Parathyroid adenoma (tissue), 2 donors: ENCODE measurements around the gene NHERF1.
A peak's percentile ranks its signal among the peaks of the same experiment; 100 is the strongest.

Source experiments
- H2AFZ ChIP-seq: fragments of 300-600 bp; sonication (generic); one replicate; pipeline ENCODE4 v1.7.0; 2017; ENCODE audit warnings: antibody characterized with exemption, mild to moderate bottlenecking
- H3K27ac ChIP-seq: fragments of 300-600 bp; sonication (generic); one replicate; pipeline ENCODE4 v1.7.0; 2017
- H3K27me3 ChIP-seq: fragments of 300-600 bp; sonication (generic); one replicate; pipeline ENCODE4 v1.7.0; 2017; ENCODE audit warnings: low read length; ENCODE audit not compliant: control insufficient read depth, insufficient read depth
- H3K36me3 ChIP-seq: fragments of 300-600 bp; sonication (generic); one replicate; pipeline ENCODE4 v1.7.0; 2017; ENCODE audit warnings: low read length; ENCODE audit not compliant: control insufficient read depth, insufficient read depth
- H3K4me1 ChIP-seq: fragments of 300-600 bp; sonication (generic); one replicate; pipeline ENCODE4 v1.7.0; 2017; ENCODE audit warnings: control low read depth
- H3K4me2 ChIP-seq: fragments of 300-600 bp; sonication (generic); one replicate; pipeline ENCODE4 v1.7.0; 2017; ENCODE audit warnings: low read length
- H3K4me3 ChIP-seq: fragments of 300-600 bp; sonication (generic); one replicate; pipeline ENCODE4 v1.7.0; 2017; ENCODE audit warnings: low read depth, low read length
- H3K79me2 ChIP-seq: fragments of 300-600 bp; sonication (generic); one replicate; pipeline ENCODE4 v1.7.0; 2017; ENCODE audit warnings: control low read depth
- H3K9ac ChIP-seq: fragments of 300-600 bp; sonication (generic); one replicate; pipeline ENCODE4 v1.7.0; 2017; ENCODE audit warnings: mild to moderate bottlenecking
- H3K9me3 ChIP-seq: fragments of 300-600 bp; sonication (generic); one replicate; pipeline ENCODE4 v1.7.0; 2017; ENCODE audit warnings: low read length; ENCODE audit not compliant: control insufficient read depth
- CTCF ChIP-seq: fragments of 300-600 bp; sonication (generic); IDR thresholded peaks from one replicate; pipeline ENCODE4 v1.7.0; 2017; ENCODE audit warnings: antibody characterized with exemption, mild to moderate bottlenecking
- donor health status: primary hyperparathyroidism.

Gene NHERF1

GRCh38 chr17:74772053-74772452 is 23.6 kb downstream of the NHERF1 start:
- peak overlapping the region; percentile 3 for H3K27ac ChIP-seq
- no peak overlapping the region for H3K4me3 ChIP-seq
- H2AFZ ChIP-seq = no peak overlapping the region
- TF ChIP-seq CTCF = no peak
- peaks cover 9% of the 10 kb centered on the region for H3K79me2 ChIP-seq
- H3K9ac ChIP-seq = no peak overlapping the region
- no peaks in the 10 kb centered on the region for H3K9me3 ChIP-seq
- no peak overlapping the region for H3K4me2 ChIP-seq
- no peaks in the 10 kb centered on the region for H3K36me3 ChIP-seq
- H3K4me1 ChIP-seq = peaks cover 46% of the 10 kb centered on the region
- no peaks in the 10 kb centered on the region for H3K27me3 ChIP-seq

GRCh38 chr17:74773414-74773813 is 25.0 kb downstream of the NHERF1 start:
- no peak overlapping the region for H3K4me3 ChIP-seq
- no peak overlapping the region for H3K4me2 ChIP-seq
- no peak overlapping the region for H2AFZ ChIP-seq
- no peaks in the 10 kb centered on the region for H3K9me3 ChIP-seq
- no peak for TF ChIP-seq CTCF
- no peaks in the 10 kb centered on the region for H3K27me3 ChIP-seq
- no peaks in the 10 kb centered on the region for H3K36me3 ChIP-seq
- no peak overlapping the region for H3K9ac ChIP-seq
- peaks cover 12% of the 10 kb centered on the region for H3K79me2 ChIP-seq
- peaks cover 36% of the 10 kb centered on the region for H3K4me1 ChIP-seq
- no peak overlapping the region for H3K27ac ChIP-seq

- peaks cover 12% of the 10 kb centered on the region for H3K79me2 ChIP-seq
- no peaks in the 10 kb centered on the region for H3K9me3 ChIP-seq
- H3K4me3 ChIP-seq = no peak overlapping the region
- H3K27me3 ChIP-seq = no peaks in the 10 kb centered on the region
- H2AFZ ChIP-seq = no peak overlapping the region
- no peaks in the 10 kb centered on the region for H3K36me3 ChIP-seq
- no peak overlapping the region for H3K9ac ChIP-seq
- TF ChIP-seq CTCF = no peak
- peaks cover 31% of the 10 kb centered on the region for H3K4me1 ChIP-seq
- H3K4me2 ChIP-seq = no peak overlapping the region
- no peak overlapping the region for H3K27ac ChIP-seq
Measured at GRCh38 chr17:74773871-74774286, 25.5 kb downstream of the NHERF1 start.

GRCh38 chr17:74775409-74776043 is 27.1 kb downstream of the NHERF1 start:
- TF ChIP-seq CTCF = no peak
- no peak overlapping the region for H3K27ac ChIP-seq

More at GRCh38 chr17:74775409-74776043, 27.1 kb downstream of the NHERF1 start:
- Histone ChIP-seq H3K79me2 (peaks cover 12% of the 10 kb centered on the region), H3K27me3 (no peaks in the 10 kb centered on the region), H3K36me3 (no peaks in the 10 kb centered on the region), H3K9ac (peak overlapping the region; percentile 25), H2AFZ (peak overlapping the region; percentile 80), H3K9me3 (no peaks in the 10 kb centered on the region), H3K4me2 (peak overlapping the region; percentile 90), H3K4me1 (peaks cover 15% of the 10 kb centered on the region), H3K4me3 (peak overlapping the region; percentile 86)
